H1 (cell line): ENCODE data around the gene SOST. TPM values are rescaled to one million over a fixed set of nuclear protein-coding genes. Genes with fewer than 3 reads are reported as not detected.

Experiments used
- CTCF ChIA-PET: fragments of 300-600 bp; sonication (Branson Sonifier 250); formaldehyde crosslinking; loops from one replicate; lab custom pipeline; 2021; ENCODE audit not compliant: partially characterized antibody; lab: Charles Lee
- POLR2A ChIA-PET: fragments of 300-600 bp; sonication (Branson Sonifier 250); formaldehyde crosslinking; loops from one replicate; lab custom pipeline; 2021; ENCODE audit warnings: inconsistent platforms; ENCODE audit not compliant: partially characterized antibody; lab: Charles Lee
- DNase-seq, 2 experiments: peaks; one replicate each; pipeline versions ENCODE4 v3.0.0 to v3.0.0-alpha.2; 2010 to 2022; ENCODE audit warnings: low spot score in 2 of 2, low read depth in 1 of 2, mixed read lengths in 1 of 2
- FAIRE-seq: peaks from 2 replicates; lab custom pipeline; 2011; peaks lifted over from hg19 to GRCh38; lab: Jason Lieb, UNC
- H2AFZ ChIP-seq: 2 replicates; pipeline ENCODE4 v1.8.1; 2012; ENCODE audit warnings: low read length, inconsistent platforms
- H2AK5ac ChIP-seq: 2 replicates; pipeline ENCODE4 v1.6.1; 2013; ENCODE audit warnings: low read depth, low read length
- H2BK120ac ChIP-seq: replicated peaks from 2 replicates; pipeline ENCODE3; 2013; ENCODE audit warnings: low read depth, low read length, inconsistent platforms
- H2BK12ac ChIP-seq: 2 replicates; pipeline ENCODE4 v1.6.1; 2013; ENCODE audit warnings: low read depth, low read length
- H2BK15ac ChIP-seq: 2 replicates; pipeline ENCODE4 v1.6.1; 2013; ENCODE audit warnings: low read length
- H2BK20ac ChIP-seq: 2 replicates; pipeline ENCODE4 v1.6.1; 2013; ENCODE audit warnings: low read length
- H2BK5ac ChIP-seq: 2 replicates; pipeline ENCODE4 v1.6.1; 2013; ENCODE audit warnings: low read depth, low read length
- H3K14ac ChIP-seq: 2 replicates; pipeline ENCODE4 v1.6.1; 2013; ENCODE audit warnings: inconsistent platforms; ENCODE audit not compliant: insufficient read length
- H3K18ac ChIP-seq: 2 replicates; pipeline ENCODE4 v1.6.1; 2013; ENCODE audit warnings: low read length; ENCODE audit errors: extremely low read depth
- H3K23ac ChIP-seq: 2 replicates; pipeline ENCODE4 v1.6.1; 2013; ENCODE audit warnings: inconsistent platforms; ENCODE audit not compliant: insufficient read length
- H3K23me2 ChIP-seq: 2 replicates; pipeline ENCODE4 v1.6.1; 2013; ENCODE audit warnings: low read depth, low read length
- H3K27ac ChIP-seq: 2 replicates; pipeline ENCODE4 v1.6.1; 2011; ENCODE audit warnings: low read depth, low read length, inconsistent platforms
- H3K27me3 ChIP-seq, 4 experiments: replicated peaks in 1 of 4; 1 replicate in 1 of 4; 2 replicates in 3 of 4; pipeline versions ENCODE4 v1.6.1 to v1.8.1; 2011 to 2013; ENCODE audit warnings: low read length in 3 of 4, mild to moderate bottlenecking in 3 of 4, inconsistent platforms in 2 of 4, mixed read lengths in 2 of 4, moderate library complexity in 1 of 4; ENCODE audit not compliant: control insufficient read depth in 3 of 4, insufficient read depth in 3 of 4; ENCODE audit errors: extremely low read depth in 1 of 4
- H3K36me3 ChIP-seq, 4 experiments: 2 replicates each; pipeline versions ENCODE4 v1.6.1 to v1.8.1; 2011 to 2013; ENCODE audit warnings: mild to moderate bottlenecking in 4 of 4, low read length in 3 of 4, moderate library complexity in 2 of 4, control low read depth in 1 of 4, inconsistent platforms in 1 of 4; ENCODE audit not compliant: insufficient read depth in 4 of 4, control insufficient read depth in 2 of 4
- H3K4ac ChIP-seq: replicated peaks from 2 replicates; pipeline ENCODE3; 2013; ENCODE audit warnings: low read length, low read depth, mixed read lengths, inconsistent platforms; ENCODE audit not compliant: insufficient read length
- H3K4me1 ChIP-seq, 4 experiments: replicated peaks in 1 of 4; 1 replicate in 1 of 4; 2 replicates in 3 of 4; pipeline versions ENCODE4 v1.6.1 to v1.8.1; 2011 to 2013; ENCODE audit warnings: low read length in 3 of 4, inconsistent platforms in 2 of 4, mixed read lengths in 1 of 4; ENCODE audit not compliant: insufficient read depth in 4 of 4, control insufficient read depth in 3 of 4
- H3K4me2 ChIP-seq, 2 experiments: 2 replicates each; pipeline versions ENCODE4 v1.6.1 to v1.8.1; 2011 to 2013; ENCODE audit warnings: low read depth in 2 of 2, low read length in 2 of 2, control low read depth in 1 of 2, inconsistent platforms in 1 of 2, mild to moderate bottlenecking in 1 of 2; ENCODE audit not compliant: insufficient read depth in 1 of 2
- H3K4me3 ChIP-seq, 4 experiments: fragments of 200-600, 300-600 bp in 1 of 4; sonication (generic), shearing (Covaris generic), sonication (Bioruptor Twin) in 1 of 4; 2 replicates each; pipeline versions ENCODE4 v1.5.1 to v1.8.1; 2011 to 2016; ENCODE audit warnings: low read length in 4 of 4, low read depth in 3 of 4, control low read depth in 2 of 4, inconsistent platforms in 2 of 4, mild to moderate bottlenecking in 2 of 4, mixed read lengths in 1 of 4, moderate library complexity in 1 of 4; ENCODE audit not compliant: insufficient read depth in 2 of 4; ENCODE audit errors: extremely low read depth in 1 of 4
- H3K56ac ChIP-seq: replicated peaks from 2 replicates; pipeline ENCODE3; 2013; ENCODE audit warnings: low read depth, mild to moderate bottlenecking, mixed read lengths, low read length, inconsistent platforms; ENCODE audit not compliant: insufficient read length
- H3K79me1 ChIP-seq: 2 replicates; pipeline ENCODE4 v1.6.1; 2013; ENCODE audit warnings: low read depth, low read length, control low read depth
- H3K79me2 ChIP-seq, 2 experiments: 2 replicates each; pipeline versions ENCODE4 v1.6.1 to v1.8.1; 2012 to 2013; ENCODE audit warnings: low read length in 2 of 2, mild to moderate bottlenecking in 2 of 2, inconsistent platforms in 1 of 2; ENCODE audit not compliant: insufficient read depth in 2 of 2, control insufficient read depth in 1 of 2
- H3K9ac ChIP-seq, 4 experiments: replicated peaks in 1 of 4; 1 replicate in 1 of 4; 2 replicates in 3 of 4; pipeline versions ENCODE4 v1.6.1 to v1.8.1; 2011 to 2013; ENCODE audit warnings: low read depth in 3 of 4, low read length in 3 of 4, control low read depth in 2 of 4, mild to moderate bottlenecking in 2 of 4, moderate library complexity in 2 of 4, inconsistent platforms in 1 of 4; ENCODE audit errors: extremely low read depth in 1 of 4
- H3K9me3 ChIP-seq, 2 experiments: 2 replicates each; pipeline versions ENCODE4 v1.6.1 to v1.8.1; 2012 to 2013; ENCODE audit warnings: mild to moderate bottlenecking in 2 of 2, moderate library complexity in 2 of 2, control low read depth in 1 of 2, inconsistent platforms in 1 of 2, low read depth in 1 of 2, low read length in 1 of 2, mixed read lengths in 1 of 2; ENCODE audit not compliant: insufficient read depth in 2 of 2
- H4K20me1 ChIP-seq, 2 experiments: replicated peaks in 1 of 2; 2 replicates each; pipeline versions ENCODE3 to v1.8.1; 2011 to 2013; ENCODE audit warnings: inconsistent platforms in 2 of 2, low read length in 2 of 2, mild to moderate bottlenecking in 1 of 2; ENCODE audit not compliant: insufficient read depth in 2 of 2, control insufficient read depth in 1 of 2
- H4K5ac ChIP-seq: 2 replicates; pipeline ENCODE4 v1.6.1; 2013; ENCODE audit warnings: low read length, low read depth, mixed read lengths, inconsistent platforms; ENCODE audit not compliant: insufficient read length
- H4K8ac ChIP-seq: 2 replicates; pipeline ENCODE4 v1.8.0; 2013; ENCODE audit warnings: mild to moderate bottlenecking, moderate library complexity, low read length, inconsistent platforms; ENCODE audit not compliant: insufficient read depth; ENCODE audit errors: extremely low read depth
- H4K91ac ChIP-seq: replicated peaks from 2 replicates; pipeline ENCODE3; 2013; ENCODE audit warnings: low read length, mixed read lengths, inconsistent platforms; ENCODE audit not compliant: insufficient read length
- CEBPB ChIP-seq: IDR thresholded peaks from 2 replicates; pipeline ENCODE4 v1.6.1; 2012; ENCODE audit warnings: low read depth, low read length
- EGR1 ChIP-seq: IDR thresholded peaks from 2 replicates; pipeline ENCODE4 v1.6.1; 2011; ENCODE audit warnings: low read depth, low read length, borderline replicate concordance
- EZH2 ChIP-seq: fragments of 200-600 bp; sonication (generic); IDR thresholded peaks from 2 replicates; pipeline ENCODE4 v1.7.1; 2012; ENCODE audit warnings: low read depth, mild to moderate bottlenecking, moderate library complexity, low read length, inconsistent platforms; ENCODE audit not compliant: severe bottlenecking
- GABPA ChIP-seq: IDR thresholded peaks from 2 replicates; pipeline ENCODE4 v1.6.1; 2011; ENCODE audit warnings: mild to moderate bottlenecking, low read length, moderate library complexity, borderline replicate concordance; ENCODE audit not compliant: insufficient read depth
- JUN ChIP-seq: IDR thresholded peaks from 2 replicates; pipeline ENCODE4 v1.6.1; 2011; ENCODE audit warnings: low read depth, mild to moderate bottlenecking, improper control_type of control experiment, low read length
- JUND ChIP-seq: IDR thresholded peaks from 2 replicates; pipeline ENCODE4 v1.6.1; 2011; ENCODE audit warnings: mild to moderate bottlenecking, improper control_type of control experiment, low read length
- KDM1A ChIP-seq: fragments of 200-600, 300-600 bp; sonication (generic); IDR thresholded peaks from 2 replicates; pipeline ENCODE4 v1.7.1; 2016; ENCODE audit warnings: mild to moderate bottlenecking, low read length, borderline replicate concordance
- MAX ChIP-seq: IDR thresholded peaks from 2 replicates; pipeline ENCODE4 v1.6.1; 2012; ENCODE audit warnings: inconsistent platforms
- NRF1 ChIP-seq: IDR thresholded peaks from 2 replicates; pipeline ENCODE4 v1.6.1; 2011; ENCODE audit warnings: mild to moderate bottlenecking, low read depth, low read length, improper control_type of control experiment
- SAP30 ChIP-seq: fragments of 300-600 bp; sonication (generic); IDR thresholded peaks from 2 replicates; pipeline ENCODE4 v1.7.1; 2012; ENCODE audit warnings: low read length, moderate library complexity, mild to moderate bottlenecking, inconsistent platforms; ENCODE audit not compliant: insufficient read depth, insufficient replicate concordance
- SP1 ChIP-seq: IDR thresholded peaks from 2 replicates; pipeline ENCODE4 v1.6.1; 2011; ENCODE audit warnings: low read depth, low read length
- TAF1 ChIP-seq: IDR thresholded peaks from 2 replicates; pipeline ENCODE4 v1.6.1; 2011; ENCODE audit warnings: mild to moderate bottlenecking, low read depth, low read length
- TAF7 ChIP-seq: optimal IDR thresholded peaks from 2 replicates; pipeline ENCODE3; 2011; ENCODE audit warnings: low read depth, mild to moderate bottlenecking, inconsistent platforms, low read length, moderate library complexity, borderline replicate concordance
- TCF12 ChIP-seq: IDR thresholded peaks from 2 replicates; pipeline ENCODE4 v1.6.1; 2011; ENCODE audit warnings: low read depth, mild to moderate bottlenecking, low read length
- YY1 ChIP-seq: IDR thresholded peaks from 2 replicates; pipeline ENCODE4 v1.6.1; 2011; ENCODE audit warnings: low read depth, mild to moderate bottlenecking, low read length
- ZNF274 ChIP-seq: IDR thresholded peaks from 2 replicates; pipeline ENCODE4 v1.7.0; 2012; ENCODE audit warnings: low read length, borderline replicate concordance; ENCODE audit errors: extremely low read depth
- polyA plus RNA-seq, 7 experiments: library from polyadenylated mRNA; depleted of rRNA in 3 of 7; stranded (reverse) in 5 of 7; unstranded in 2 of 7; fragments of >200 nt in 5 of 7; fragments of 200-250 nt in 2 of 7; gene quantifications; 1 replicate in 5 of 7; 2 replicates in 1 of 7; 4 replicates in 1 of 7; pipeline versions ENCODE4 v1.2.1 to v1.2.3, GENCODE V29; 2011 to 2013; ENCODE audit warnings: missing spikeins in 2 of 7, mixed read lengths in 2 of 7
- total RNA-seq: library from RNA; stranded (reverse); fragmentation: NEBNext Ultra II Directional; extraction: Animal tissue kit (Norgen Biotek cat#: 25700); gene quantifications from 2 replicates; pipeline ENCODE4 v1.2.1, GENCODE V29; 2021

SOST gene
- total and polyA plus RNA-seq, 2 of the 8 experiments (the other 6 are each of a cell fraction or from before 2014, with no cell fraction given), result 0.08 TPM; not detected in 1

GRCh38 chr17:43805117-43805516, 46.5 kb upstream of the SOST start:
- no peaks in the 10 kb centered on the region for H4K20me1 ChIP-seq
- no peak overlapping the region for H3K27ac ChIP-seq
- no peak overlapping the region for H3K56ac ChIP-seq
- H4K8ac ChIP-seq, result no peak overlapping the region
- POLR2A ChIA-PET, result interaction anchor here (1.0 kb wide), 1 partner anchor 9 kb away, joined by 3 read pairs; no protein-coding TSS in a partner anchor
- H3K79me1 ChIP-seq, result no peaks in the 10 kb centered on the region
- FAIRE-seq (no peak), DNase-seq (no peak)
- no peak overlapping the region for H4K91ac ChIP-seq
- no peak overlapping the region for H3K4me2 ChIP-seq
- no peak overlapping the region for H3K4me3 ChIP-seq
- H2AK5ac ChIP-seq, result no peak overlapping the region
- H2BK15ac ChIP-seq, result no peak overlapping the region
- H2BK20ac ChIP-seq, result no peak overlapping the region
- no peaks in the 10 kb centered on the region for H3K36me3 ChIP-seq
- H2BK12ac ChIP-seq, result no peak overlapping the region
- no peak overlapping the region for H4K5ac ChIP-seq
- CTCF ChIA-PET, result interaction anchor here (0.6 to 1.0 kb wide), 4 partner anchors 41 to 1447 kb away, joined by 3 to 5 read pairs (median 4); no protein-coding TSS in a partner anchor
- H3K27me3 ChIP-seq, result no peaks in the 10 kb centered on the region
- H3K18ac ChIP-seq, result no peak overlapping the region
- no peak overlapping the region for H2BK5ac ChIP-seq
- no peak overlapping the region for H3K9ac ChIP-seq
- H3K23me2 ChIP-seq, result no peaks in the 10 kb centered on the region
- no peaks in the 10 kb centered on the region for H3K79me2 ChIP-seq
- no peak overlapping the region for H2AFZ ChIP-seq
- no peak overlapping the region for H3K23ac ChIP-seq
- H3K4me1 ChIP-seq, result peaks cover 0 to 17% (median 7%) of the 10 kb centered on the region in 4 experiments; a peak in 5 of 7 replicates
- no peaks in the 10 kb centered on the region for H3K9me3 ChIP-seq
- H3K14ac ChIP-seq, result no peak overlapping the region
- no peak overlapping the region for H3K4ac ChIP-seq
- H2BK120ac ChIP-seq, result no peak overlapping the region
- TF ChIP-seq ZNF274 (no peak), TAF7 (no peak), KDM1A (no peak), GABPA (no peak), YY1 (no peak), SAP30 (no peak), TAF1 (no peak), SP1 (no peak), MAX (no peak), JUN (no peak), EZH2 (no peak), CEBPB (no peak), TCF12 (no peak), NRF1 (no peak), JUND (no peak), EGR1 (no peak)
